ENCODE measurements around the gene HS6ST2. TPM values are rescaled to one million over a fixed set of nuclear protein-coding genes. Genes with fewer than 3 reads are reported as not detected.

Gene HS6ST2
- total RNA-seq, 4 donors from 2014 or later = 0.77 to 9.7 (median 1.9) TPM

GRCh38 chrX:132877954-132878536 lies 80.4 kb downstream of the HS6ST2 start:
- no peak for DNase-seq
- H3K27me3 ChIP-seq = no peaks in the 10 kb centered on the region
- H3K4me3 ChIP-seq = no peak overlapping the region
- TF ChIP-seq CTCF (IDR thresholded peaks at IDR 0.05) (no peak), POLR2A (IDR thresholded peaks at IDR 0.05) (no peak)
- no peaks in the 10 kb centered on the region for H3K9me3 ChIP-seq
- no peaks in the 10 kb centered on the region for H3K36me3 ChIP-seq
- H3K4me1 ChIP-seq = no peaks in the 10 kb centered on the region
- no peak overlapping the region for H3K27ac ChIP-seq
- intact Hi-C loops (cut with DNase I; ENCODE audit: low total_unique reads) = no loop called here

GRCh38 chrX:132876523-132877338 lies 81.7 kb downstream of the HS6ST2 start:
- Histone ChIP-seq H3K27ac (peak overlapping the region in 1 of 2 donors; percentile 4), H3K36me3 (no peaks in the 10 kb centered on the region), H3K9me3 (no peaks in the 10 kb centered on the region), H3K4me1 (no peaks in the 10 kb centered on the region), H3K4me3 (no peak overlapping the region), H3K27me3 (no peaks in the 10 kb centered on the region)
- intact Hi-C loops (cut with DNase I; ENCODE audit: low total_unique reads) = no loop called here
- DNase-seq = peak; percentile 19
- TF ChIP-seq POLR2A (IDR thresholded peaks at IDR 0.05) (no peak), CTCF (IDR thresholded peaks at IDR 0.05) (no peak)

DNA sequence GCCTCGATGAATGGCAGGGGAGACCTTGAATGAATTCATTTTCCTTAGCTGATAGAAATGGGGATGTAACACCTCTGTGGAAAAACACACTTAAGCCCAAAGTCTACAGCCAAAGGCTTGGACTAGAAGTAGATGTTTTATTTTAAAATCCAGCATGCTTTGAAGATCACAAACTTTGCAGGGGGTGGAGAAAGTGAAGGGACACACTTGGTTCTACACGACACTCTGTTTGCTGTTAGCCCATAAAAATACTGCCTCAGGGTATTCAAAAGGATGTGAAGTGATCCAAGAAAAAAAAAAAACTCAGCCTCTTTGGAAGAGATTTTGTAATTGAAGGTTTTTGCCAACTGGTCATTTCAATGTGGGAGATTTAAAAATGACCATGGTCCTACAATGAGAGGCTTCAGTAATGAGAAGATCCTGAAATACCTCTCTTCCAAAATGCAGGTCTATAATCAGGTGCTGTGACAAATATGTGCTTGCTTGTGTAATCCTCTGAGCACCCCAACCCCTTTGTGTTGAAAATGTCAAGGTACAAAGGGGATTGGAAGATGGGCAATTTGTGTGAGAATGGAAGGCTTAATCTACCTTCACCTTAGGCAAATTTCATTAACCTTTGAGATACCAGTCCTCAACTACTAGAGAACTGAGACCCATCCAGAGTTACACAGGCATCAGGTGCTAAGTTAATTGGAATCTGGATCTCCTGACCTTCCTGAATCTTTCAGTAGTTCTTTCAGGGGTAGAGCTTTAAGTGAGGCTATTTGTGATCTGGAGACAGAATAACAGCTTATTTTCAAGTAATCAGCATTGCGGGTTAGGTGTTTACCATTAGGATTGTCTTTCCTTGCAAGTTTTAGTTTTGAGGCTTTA lies 82.5 kb downstream of the HS6ST2 start:
- H3K4me3 ChIP-seq = no peak overlapping the region
- intact Hi-C loops (cut with DNase I; ENCODE audit: low total_unique reads) = no loop called here
- no peak for TF ChIP-seq CTCF (IDR thresholded peaks at IDR 0.05)
- no peak for TF ChIP-seq POLR2A (IDR thresholded peaks at IDR 0.05)
- no peaks in the 10 kb centered on the region for H3K9me3 ChIP-seq
- no peaks in the 10 kb centered on the region for H3K4me1 ChIP-seq
- no peak for DNase-seq
- no peaks in the 10 kb centered on the region for H3K36me3 ChIP-seq
- peak overlapping the region in 1 of 2 donors; percentile 4 for H3K27ac ChIP-seq
- no peaks in the 10 kb centered on the region for H3K27me3 ChIP-seq

GRCh38 chrX:132862562-132862961 lies 95.9 kb downstream of the HS6ST2 start:
- Histone ChIP-seq H3K9me3 (no peaks in the 10 kb centered on the region), H3K27me3 (no peaks in the 10 kb centered on the region), H3K27ac (no peak overlapping the region), H3K4me1 (no peaks in the 10 kb centered on the region), H3K36me3 (no peaks in the 10 kb centered on the region), H3K4me3 (no peak overlapping the region)
- no peak for TF ChIP-seq POLR2A (IDR thresholded peaks at IDR 0.05)
- TF ChIP-seq CTCF (IDR thresholded peaks at IDR 0.05) = no peak
- intact Hi-C loops (cut with DNase I; ENCODE audit: low total_unique reads) = no loop called here
- no peak for DNase-seq
